Measurements from ENCODE around the gene ELMOD3.

DNA sequence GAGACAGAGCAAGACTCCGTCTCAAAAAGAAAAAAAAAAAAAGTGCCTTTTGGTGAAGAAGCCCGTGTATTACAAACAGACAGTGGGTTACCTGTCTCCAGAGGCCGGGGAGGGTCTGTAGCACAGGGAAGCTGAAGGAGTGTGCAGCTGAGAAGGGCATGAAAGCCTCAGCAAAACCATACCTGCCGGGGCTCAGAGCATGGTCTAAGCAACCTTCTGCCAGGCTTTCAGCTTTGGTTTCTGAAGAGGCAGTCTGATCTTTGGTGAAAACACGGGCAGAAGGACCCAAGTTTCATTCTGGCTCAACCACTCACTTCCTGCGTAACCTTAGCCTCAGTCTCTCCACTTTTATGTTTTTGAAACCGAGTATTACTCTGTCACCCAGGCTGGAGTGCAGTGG is 85.4 kb downstream of the ELMOD3 start:
- TF ChIP-seq, protein P1, sequence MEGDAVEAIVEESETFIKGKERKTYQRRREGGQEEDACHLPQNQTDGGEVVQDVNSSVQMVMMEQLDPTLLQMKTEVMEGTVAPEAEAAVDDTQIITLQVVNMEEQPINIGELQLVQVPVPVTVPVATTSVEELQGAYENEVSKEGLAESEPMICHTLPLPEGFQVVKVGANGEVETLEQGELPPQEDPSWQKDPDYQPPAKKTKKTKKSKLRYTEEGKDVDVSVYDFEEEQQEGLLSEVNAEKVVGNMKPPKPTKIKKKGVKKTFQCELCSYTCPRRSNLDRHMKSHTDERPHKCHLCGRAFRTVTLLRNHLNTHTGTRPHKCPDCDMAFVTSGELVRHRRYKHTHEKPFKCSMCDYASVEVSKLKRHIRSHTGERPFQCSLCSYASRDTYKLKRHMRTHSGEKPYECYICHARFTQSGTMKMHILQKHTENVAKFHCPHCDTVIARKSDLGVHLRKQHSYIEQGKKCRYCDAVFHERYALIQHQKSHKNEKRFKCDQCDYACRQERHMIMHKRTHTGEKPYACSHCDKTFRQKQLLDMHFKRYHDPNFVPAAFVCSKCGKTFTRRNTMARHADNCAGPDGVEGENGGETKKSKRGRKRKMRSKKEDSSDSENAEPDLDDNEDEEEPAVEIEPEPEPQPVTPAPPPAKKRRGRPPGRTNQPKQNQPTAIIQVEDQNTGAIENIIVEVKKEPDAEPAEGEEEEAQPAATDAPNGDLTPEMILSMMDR (conservative IDR thresholded peaks at IDR 0.05): no peak
- no peak for TF ChIP-seq ZFX (IDR thresholded peaks at IDR 0.05)
